Gastrocnemius medialis (tissue), 4 donors: ENCODE measurements around the gene SSNA1. TPM values are rescaled to one million over a fixed set of nuclear protein-coding genes. Genes with fewer than 3 reads are reported as not detected.
A peak's percentile ranks its signal among the peaks of the same experiment; 100 is the strongest.

Experiments
- ATAC-seq, 2 donors: fragments of 150-250 bp; one replicate each; pipeline ENCODE4 v1.9.1; 2016
- DNase-seq, 2 donors: peaks; one replicate each; pipeline ENCODE4 v3.0.0-alpha.2; 2019
- H3K27ac ChIP-seq, 4 donors: fragments of 200-600 bp; sonication (generic); 1 replicate in 1 of 4; 2 replicates in 3 of 4; pipeline ENCODE4 v1.5.1; 2016 to 2018; ENCODE audit warnings: mild to moderate bottlenecking in 2 of 4, moderate library complexity in 1 of 4
- H3K27me3 ChIP-seq, 3 donors: fragments of 200-600 bp; sonication (generic) in 2 of 3; 1 replicate in 1 of 3; 2 replicates in 2 of 3; pipeline versions ENCODE4 v1.5.1 to v1.6.0; 2016 to 2019; ENCODE audit warnings: mild to moderate bottlenecking in 1 of 3, moderate library complexity in 1 of 3
- H3K36me3 ChIP-seq, 2 donors: fragments of 200-600 bp; sonication (generic) in 1 of 2; one replicate each; pipeline ENCODE4 v1.5.1; 2017 to 2018
- H3K4me1 ChIP-seq, 2 donors: fragments of 200-600 bp; sonication (generic) in 1 of 2; one replicate each; pipeline ENCODE4 v1.5.1; 2016 to 2017; ENCODE audit warnings: mild to moderate bottlenecking in 2 of 2
- H3K4me3 ChIP-seq, 4 donors: fragments of 200-600 bp; sonication (generic) in 3 of 4; 1 replicate in 1 of 4; 2 replicates in 3 of 4; pipeline ENCODE4 v1.5.1; 2016 to 2019; ENCODE audit warnings: mild to moderate bottlenecking in 2 of 4
- H3K9me3 ChIP-seq, 3 donors: fragments of 200-600 bp; sonication (generic) in 2 of 3; 1 replicate in 1 of 3; 2 replicates in 2 of 3; pipeline ENCODE4 v1.5.1; 2016 to 2019
- CTCF ChIP-seq, 5 experiments: fragments of 450-650 bp in 3 of 5; fragments of 200-600 bp in 2 of 5; sonication (generic) in 2 of 5; IDR thresholded peaks in 4 of 5; conservative IDR thresholded peaks in 1 of 5; 1 replicate in 4 of 5; 2 replicates in 1 of 5; pipeline ENCODE4 v1.5.1; 2016 to 2019; ENCODE audit warnings: antibody characterized with exemption in 5 of 5, mild to moderate bottlenecking in 3 of 5, moderate library complexity in 3 of 5
- POLR2A ChIP-seq, 2 donors: fragments of 450-650 bp; IDR thresholded peaks; one replicate each; pipeline ENCODE4 v1.6.1; 2017; ENCODE audit warnings: antibody characterized with exemption in 2 of 2, mild to moderate bottlenecking in 2 of 2, moderate library complexity in 2 of 2
- in situ Hi-C, 4 donors: fragments of 200-750 bp; cut with MboI; loops; one replicate each; pipeline versions ENCODE4 v1.15.0 to v1.8.0; 2017; ENCODE audit warnings: low sequenced_read_pairs in 4 of 4
- intact Hi-C: fragments of 100-400 bp; cut with DNase I; formaldehyde crosslinking; loops from one replicate; pipeline ENCODE4 v1.15.1; 2023; ENCODE audit warnings: low total_unique reads
- total RNA-seq, 4 donors: library from RNA; depleted of rRNA; stranded (reverse); fragments of >200 nt; gene quantifications; one replicate each; pipeline versions ENCODE4 v1.1.0 to v1.2.3, GENCODE V29; 2016

The SSNA1 gene
- 100 to 1,000 TPM in 2 of 4 donors, 10 to 100 TPM in 2; 73.3 to 164 (median 94.4) TPM for total RNA-seq

- peaks cover 0 to 36% of the 10 kb centered on the region in 2 donors for H3K36me3 ChIP-seq
- intact Hi-C loops: loop anchor here (1.0 to 2.0 kb wide), 6 partner anchors 12 to 102 kb away; partner anchors contain the start of genes MAN1B1, NDOR1, TMEM203 and TPRN
- H3K9me3 ChIP-seq: no peaks in the 10 kb centered on the region
- H3K4me3 ChIP-seq: peak within 1 kb of the TSS; percentile 68 to 100 (median 97)
- peak within 1 kb of the TSS; percentile 85 to 98 (median 96) for H3K27ac ChIP-seq
- H3K27me3 ChIP-seq: no peaks in the 10 kb centered on the region
- DNase-seq: peak; percentile 79 to 88
- in situ Hi-C loops: no loop called here
- peak; percentile 92 to 95 for ATAC-seq
- peaks cover 39 to 44% of the 10 kb centered on the region in 2 donors for H3K4me1 ChIP-seq
- peak; percentile 84 to 92 for TF ChIP-seq POLR2A (IDR thresholded peaks at IDR 0.05)
- TF ChIP-seq CTCF (IDR thresholded peaks at IDR 0.05 in 4 of 5, conservative IDR thresholded peaks at IDR 0.05 in 1 of 5): peak in 4 of 5 experiments; percentile 8 to 72 (median 38)
These were observed at the start of gene SSNA1, which contains the start of gene ANAPC2 for GRCh38 chr9:137188490-137189296. Gene SSNA1 (plus strand): TSS chr9:137188676. CDS start chr9:137188727, 51 bp downstream. Gene ANAPC2 (minus strand): TSS chr9:137188560. CDS start chr9:137188532, 28 bp downstream.

- no peak for TF ChIP-seq POLR2A (IDR thresholded peaks at IDR 0.05)
- no peak for TF ChIP-seq CTCF (IDR thresholded peaks at IDR 0.05 in 4 of 5, conservative IDR thresholded peaks at IDR 0.05 in 1 of 5)
- ATAC-seq: no peak
- Histone ChIP-seq H3K4me1 (no peaks in the 10 kb centered on the region), H3K9me3 (no peaks in the 10 kb centered on the region), H3K36me3 (no peaks in the 10 kb centered on the region), H3K27me3 (peaks cover 76 to 89% (median 82%) of the 10 kb centered on the region in 3 donors), H3K27ac (no peak within 1 kb of the TSS), H3K4me3 (no peak within 1 kb of the TSS)
- DNase-seq: no peak
- intact Hi-C loops (no loop called here), in situ Hi-C loops (no loop called here)
These were observed 49.6 kb upstream of the SSNA1 start, which contains the start of gene GRIN1 for GRCh38 chr9:137138722-137139467. Gene GRIN1 (plus strand): TSS chr9:137139154. CDS start chr9:137139487, 333 bp downstream.

- TF ChIP-seq POLR2A (IDR thresholded peaks at IDR 0.05) (no peak), CTCF (IDR thresholded peaks at IDR 0.05 in 4 of 5, conservative IDR thresholded peaks at IDR 0.05 in 1 of 5) (no peak)
- Histone ChIP-seq H3K9me3 (no peaks in the 10 kb centered on the region), H3K36me3 (no peaks in the 10 kb centered on the region), H3K4me1 (no peaks in the 10 kb centered on the region), H3K27ac (no peak overlapping the region), H3K4me3 (no peak overlapping the region), H3K27me3 (peaks cover 71 to 86% (median 80%) of the 10 kb centered on the region in 3 donors)
- in situ Hi-C loops (no loop called here), intact Hi-C loops (no loop called here)
- ATAC-seq: no peak
- no peak for DNase-seq
These were observed 48.9 kb upstream of the SSNA1 start for GRCh38 chr9:137139468-137140150.

- ATAC-seq (no peak), DNase-seq (no peak)
- H3K27ac ChIP-seq: no peak overlapping the region
- no peaks in the 10 kb centered on the region for H3K9me3 ChIP-seq
- no peaks in the 10 kb centered on the region for H3K36me3 ChIP-seq
- peaks cover 65 to 83% (median 79%) of the 10 kb centered on the region in 3 donors for H3K27me3 ChIP-seq
- H3K4me3 ChIP-seq: no peak overlapping the region
- in situ Hi-C loops (no loop called here), intact Hi-C loops (no loop called here)
- TF ChIP-seq POLR2A (IDR thresholded peaks at IDR 0.05): no peak
- H3K4me1 ChIP-seq: no peaks in the 10 kb centered on the region
These were observed 48.1 kb upstream of the SSNA1 start for GRCh38 chr9:137140151-137141012.
